ENCODE data around the gene CWC27.

GRCh38 chr5:64727150-64727549, 41.6 kb upstream of the CWC27 start:
- TF ChIP-seq CTCF (conservative IDR thresholded peaks at IDR 0.05; ENCODE audit: low read length) (no peak), EZH2phosphoT487 (IDR thresholded peaks at IDR 0.05; ENCODE audit: borderline replicate concordance) (no peak)
